ENCODE measurements around the gene WWOX.

WWOX gene

GRCh38 chr16:78748220-78748929, 648.9 kb downstream of the WWOX start:
- DNase-seq, result peak; percentile 54

- DNase-seq, result no peak
Measured at GRCh38 chr16:78749745-78750268, 650.4 kb downstream of the WWOX start.

- no peak for DNase-seq
Measured at GRCh38 chr16:78750611-78751010, 651.2 kb downstream of the WWOX start.

- DNase-seq, result no peak
Measured at GRCh38 chr16:78751601-78752000, 652.1 kb downstream of the WWOX start.

- DNase-seq, result no peak
Measured at GRCh38 chr16:78754713-78755112, 655.3 kb downstream of the WWOX start.

GRCh38 chr16:78755751-78756661, 656.6 kb downstream of the WWOX start:
- no peak for DNase-seq

- DNase-seq, result no peak
Measured at GRCh38 chr16:78759596-78759995, 660.1 kb downstream of the WWOX start.

- DNase-seq, result no peak
Measured at GRCh38 chr16:78760611-78761010, 661.2 kb downstream of the WWOX start.

GRCh38 chr16:78761427-78761826, 662.0 kb downstream of the WWOX start:
- DNase-seq, result no peak

GRCh38 chr16:78762222-78762621, 662.8 kb downstream of the WWOX start:
- no peak for DNase-seq

GRCh38 chr16:78763821-78764440, 664.5 kb downstream of the WWOX start:
- DNase-seq, result no peak

- DNase-seq, result no peak
Measured at GRCh38 chr16:78764478-78764877, 665.0 kb downstream of the WWOX start.

- no peak for DNase-seq
Measured at GRCh38 chr16:78768226-78768625, 668.8 kb downstream of the WWOX start.

GRCh38 chr16:78768718-78769117, 669.3 kb downstream of the WWOX start:
- DNase-seq, result no peak

- peak; percentile 52 for DNase-seq
Measured at GRCh38 chr16:78770353-78771091, 671.1 kb downstream of the WWOX start.

- DNase-seq, result no peak
Measured at GRCh38 chr16:78773291-78773702, 673.8 kb downstream of the WWOX start.

GRCh38 chr16:78773706-78774105, 674.3 kb downstream of the WWOX start:
- no peak for DNase-seq

GRCh38 chr16:78775161-78775561, 675.7 kb downstream of the WWOX start:
- no peak for DNase-seq

GRCh38 chr16:78778101-78779004, 678.9 kb downstream of the WWOX start:
- DNase-seq, result no peak

GRCh38 chr16:78780808-78781207, 681.4 kb downstream of the WWOX start:
- no peak for DNase-seq

- DNase-seq, result no peak
Measured at GRCh38 chr16:78782572-78782971, 683.1 kb downstream of the WWOX start.
